NB4 (cell line): ENCODE data around the gene PGAM2.

Experiments
- CTCF ChIP-seq: IDR thresholded peaks from one replicate; pipeline ENCODE4 v1.5.1; 2012; ENCODE audit warnings: low read depth, low read length
- MAX ChIP-seq: IDR thresholded peaks from 2 replicates; pipeline ENCODE4 v1.6.1; 2011; ENCODE audit warnings: low read depth, low read length

DNA sequence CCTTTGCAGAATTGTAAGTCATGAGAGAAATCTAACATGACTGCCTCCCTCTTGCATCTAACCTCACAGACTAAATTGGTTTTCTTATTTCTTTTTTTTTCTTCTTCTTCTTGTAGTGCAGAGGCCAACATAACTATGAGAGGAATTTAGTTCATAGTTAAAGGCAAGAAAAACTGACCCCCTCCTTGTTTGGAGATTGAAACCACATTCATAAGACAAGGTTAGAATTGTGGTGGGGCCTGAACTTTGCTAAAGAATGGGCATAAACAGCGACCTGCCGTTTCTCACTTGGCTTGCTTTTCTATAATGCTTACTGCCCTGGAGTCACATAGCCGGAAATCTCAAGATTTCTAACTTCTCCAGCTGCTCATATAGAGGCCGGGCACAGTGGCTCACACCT, 19.3 kb upstream of the PGAM2 start:
- TF ChIP-seq CTCF, result no peak
- TF ChIP-seq MAX, result no peak
